ENCODE measurements around the gene UBL4A. TPM values are rescaled to one million over a fixed set of nuclear protein-coding genes. Genes with fewer than 3 reads are reported as not detected.
A peak's percentile ranks its signal among the peaks of the same experiment; 100 is the strongest.

UBL4A gene
- total and polyA plus RNA-seq, 7 experiments from 2014 or later, result 9.2 to 65.7 (median 33.8) TPM

GRCh38 chrX:154446430-154446829 is 40.0 kb downstream of the UBL4A start:
- ATAC-seq, result no peak
- intact Hi-C loops (cut with micrococcal nuclease), result no loop called here
- Mint-ChIP-seq H3K4me3 (no peak overlapping the region), H3K36me3 (peaks cover 0 to 6% (median 0%) of the 10 kb centered on the region in 5 donors), H3K27ac (peak overlapping the region in 1 of 9 donors; percentile 55), H3K27me3 (no peaks in the 10 kb centered on the region), H3K9me3 (peaks cover 0 to 4% (median 0%) of the 10 kb centered on the region in 11 donors), H3K4me1 (peaks cover 0 to 17% (median 10%) of the 10 kb centered on the region in 7 donors)
- no peak overlapping the region for H3K27ac ChIP-seq (ENCODE audit: low read depth, low read length)
- H3K4me1 ChIP-seq (ENCODE audit: control insufficient read depth in 2 of 2, insufficient read depth in 2 of 2, low read length in 2 of 2), result peaks cover 6 to 14% of the 10 kb centered on the region in 2 donors
- POLR2A ChIA-PET, result interaction anchor here (1.7 to 4.1 kb wide), 3 partner anchors 40 to 49 kb away, joined by 7 to 11 read pairs (median 8); partner anchors contain the start of genes RPL10, SLC10A3 and UBL4A
- H3K4me3 ChIP-seq (ENCODE audit: low read length), result no peak overlapping the region
- H3K9me3 ChIP-seq (ENCODE audit: control insufficient read depth in 2 of 3, low read length in 3 of 3), result no peaks in the 10 kb centered on the region
- no peaks in the 10 kb centered on the region for H3K27me3 ChIP-seq (ENCODE audit: control insufficient read depth in 2 of 2, insufficient read depth in 2 of 2, low read length in 2 of 2)
- H3K36me3 ChIP-seq (ENCODE audit: control insufficient read depth in 2 of 3, insufficient read depth in 3 of 3, low read length in 3 of 3), result peaks cover 0 to 48% (median 0%) of the 10 kb centered on the region in 3 experiments
- CTCF ChIA-PET, result no interaction called here
- no peak for DNase-seq

- Histone ChIP-seq H3K27ac (ENCODE audit: low read depth, low read length) (no peak overlapping the region), H3K4me1 (ENCODE audit: control insufficient read depth in 2 of 2, insufficient read depth in 2 of 2, low read length in 2 of 2) (peaks cover 6 to 14% of the 10 kb centered on the region in 2 donors), H3K4me3 (ENCODE audit: low read length) (no peak overlapping the region), H3K9me3 (ENCODE audit: control insufficient read depth in 2 of 3, low read length in 3 of 3) (no peaks in the 10 kb centered on the region), H3K27me3 (ENCODE audit: control insufficient read depth in 2 of 2, insufficient read depth in 2 of 2, low read length in 2 of 2) (no peaks in the 10 kb centered on the region), H3K36me3 (ENCODE audit: control insufficient read depth in 2 of 3, insufficient read depth in 3 of 3, low read length in 3 of 3) (peaks cover 0 to 45% (median 0%) of the 10 kb centered on the region in 3 experiments)
- peak overlapping the region in 3 of 10 donors; percentile 19 to 84 (median 57) for H3K4me3 Mint-ChIP-seq
- H3K4me1 Mint-ChIP-seq, result peaks cover 0 to 22% (median 10%) of the 10 kb centered on the region in 7 donors
- ChIA-PET CTCF (no interaction called here), POLR2A (interaction anchor here (1.2 to 4.1 kb wide), 5 partner anchors 11 to 48 kb away, joined by 3 to 11 read pairs (median 7); partner anchors contain the start of genes RPL10, SLC10A3 and UBL4A)
- peaks cover 0 to 6% (median 0%) of the 10 kb centered on the region in 5 donors for H3K36me3 Mint-ChIP-seq
- peaks cover 0 to 4% (median 0%) of the 10 kb centered on the region in 11 donors for H3K9me3 Mint-ChIP-seq
- no peaks in the 10 kb centered on the region for H3K27me3 Mint-ChIP-seq
- ATAC-seq, result no peak
- DNase-seq, result no peak
- intact Hi-C loops (cut with micrococcal nuclease), result no loop called here
- H3K27ac Mint-ChIP-seq, result peak overlapping the region in 2 of 9 donors; percentile 19 to 55
Measured at GRCh38 chrX:154445776-154446175, 40.6 kb downstream of the UBL4A start.

- peaks cover 6 to 14% of the 10 kb centered on the region in 2 donors for H3K4me1 ChIP-seq (ENCODE audit: control insufficient read depth in 2 of 2, insufficient read depth in 2 of 2, low read length in 2 of 2)
- H3K4me3 ChIP-seq (ENCODE audit: low read length), result peak overlapping the region; percentile 55
- intact Hi-C loops (cut with micrococcal nuclease), result loop anchor here (1.0 to 5.0 kb wide), 2 partner anchors 12 to 32 kb away; partner anchors contain the start of gene LAGE3 (in 1 of the 2)
- no peaks in the 10 kb centered on the region for H3K9me3 ChIP-seq (ENCODE audit: control insufficient read depth in 2 of 3, low read length in 3 of 3)
- ChIA-PET CTCF (no interaction called here), POLR2A (interaction anchor here (0.7 to 4.1 kb wide), 7 partner anchors 10 to 518 kb away, joined by 3 to 11 read pairs (median 3); partner anchors contain the start of genes RPL10, SLC10A3 and UBL4A)
- H3K27ac ChIP-seq (ENCODE audit: low read depth, low read length), result peak overlapping the region; percentile 74
- H3K36me3 Mint-ChIP-seq, result peaks cover 0 to 6% (median 0%) of the 10 kb centered on the region in 5 donors
- peak overlapping the region in 6 of 10 donors; percentile 4 to 84 (median 48) for H3K4me3 Mint-ChIP-seq
- H3K4me1 Mint-ChIP-seq, result peaks cover 0 to 29% (median 10%) of the 10 kb centered on the region in 7 donors
- peak overlapping the region in 3 of 9 donors; percentile 31 to 48 (median 38) for H3K27ac Mint-ChIP-seq
- ATAC-seq, result no peak
- no peaks in the 10 kb centered on the region for H3K27me3 ChIP-seq (ENCODE audit: control insufficient read depth in 2 of 2, insufficient read depth in 2 of 2, low read length in 2 of 2)
- no peak for DNase-seq
- no peaks in the 10 kb centered on the region for H3K27me3 Mint-ChIP-seq
- H3K36me3 ChIP-seq (ENCODE audit: control insufficient read depth in 2 of 3, insufficient read depth in 3 of 3, low read length in 3 of 3), result peaks cover 0 to 40% (median 0%) of the 10 kb centered on the region in 3 experiments
- H3K9me3 Mint-ChIP-seq, result peaks cover 0 to 3% (median 0%) of the 10 kb centered on the region in 11 donors
Measured at GRCh38 chrX:154444755-154445246, 41.6 kb downstream of the UBL4A start.

GRCh38 chrX:154443992-154444754 is 42.2 kb downstream of the UBL4A start, which contains the start of gene FAM50A:
FAM50A (plus strand) TSS chrX:154444141; CDS start chrX:154444236, 95 bp downstream.
- peaks cover 6 to 14% of the 10 kb centered on the region in 2 donors for H3K4me1 ChIP-seq (ENCODE audit: control insufficient read depth in 2 of 2, insufficient read depth in 2 of 2, low read length in 2 of 2)
- H3K4me3 ChIP-seq (ENCODE audit: low read length), result peak within 1 kb of the TSS; percentile 55

GRCh38 chrX:154443479-154443910 is 42.9 kb downstream of the UBL4A start:
- H3K27me3 Mint-ChIP-seq, result no peaks in the 10 kb centered on the region
- peaks cover 0 to 35% (median 14%) of the 10 kb centered on the region in 7 donors for H3K4me1 Mint-ChIP-seq
- peaks cover 0 to 3% (median 0%) of the 10 kb centered on the region in 11 donors for H3K9me3 Mint-ChIP-seq
- Histone ChIP-seq H3K9me3 (ENCODE audit: control insufficient read depth in 2 of 3, low read length in 3 of 3) (no peaks in the 10 kb centered on the region), H3K4me1 (ENCODE audit: control insufficient read depth in 2 of 2, insufficient read depth in 2 of 2, low read length in 2 of 2) (peaks cover 6 to 14% of the 10 kb centered on the region in 2 donors), H3K36me3 (ENCODE audit: control insufficient read depth in 2 of 3, insufficient read depth in 3 of 3, low read length in 3 of 3) (peaks cover 0 to 27% (median 0%) of the 10 kb centered on the region in 3 experiments), H3K27me3 (ENCODE audit: control insufficient read depth in 2 of 2, insufficient read depth in 2 of 2, low read length in 2 of 2) (no peaks in the 10 kb centered on the region), H3K27ac (ENCODE audit: low read depth, low read length) (peak overlapping the region; percentile 74), H3K4me3 (ENCODE audit: low read length) (no peak overlapping the region)
- ATAC-seq (peak; percentile 26), DNase-seq (no peak)
- CTCF ChIA-PET, result no interaction called here
- peaks cover 0 to 7% (median 0%) of the 10 kb centered on the region in 5 donors for H3K36me3 Mint-ChIP-seq
- H3K27ac Mint-ChIP-seq, result peak overlapping the region in 6 of 9 donors; percentile 71 to 88 (median 78)
- intact Hi-C loops (cut with micrococcal nuclease), result loop anchor here in 1 of 2 donors (2.0 to 5.0 kb wide), 2 partner anchors 13 to 34 kb away; partner anchors contain the start of gene LAGE3
- peak overlapping the region; percentile 45 to 84 (median 78) for H3K4me3 Mint-ChIP-seq
- POLR2A ChIA-PET, result interaction anchor here (0.5 to 4.1 kb wide), 4 partner anchors 15 to 46 kb away, joined by 3 to 11 read pairs (median 6); partner anchors contain the start of genes ATP6AP1 and RPL10

More at GRCh38 chrX:154443992-154444754, 42.2 kb downstream of the UBL4A start, which contains the start of gene FAM50A:
- H3K9me3 Mint-ChIP-seq, result peaks cover 0 to 3% (median 0%) of the 10 kb centered on the region in 11 donors
- H3K27ac Mint-ChIP-seq, result peak within 1 kb of the TSS in 6 of 9 donors; percentile 71 to 88 (median 78)
- ChIA-PET CTCF (no interaction called here), POLR2A (interaction anchor here (0.5 to 4.1 kb wide), 8 partner anchors 15 to 47 kb away, joined by 3 to 11 read pairs (median 4); partner anchors contain the start of genes ATP6AP1, RPL10, SLC10A3 and UBL4A)
- peak; percentile 38 to 81 (median 53) for DNase-seq
- peak within 1 kb of the TSS; percentile 74 for H3K27ac ChIP-seq (ENCODE audit: low read depth, low read length)
- H3K36me3 Mint-ChIP-seq, result peaks cover 0 to 6% (median 0%) of the 10 kb centered on the region in 5 donors
- peak; percentile 91 for ATAC-seq
- peaks cover 0 to 34% (median 0%) of the 10 kb centered on the region in 3 experiments for H3K36me3 ChIP-seq (ENCODE audit: control insufficient read depth in 2 of 3, insufficient read depth in 3 of 3, low read length in 3 of 3)
- no peaks in the 10 kb centered on the region for H3K9me3 ChIP-seq (ENCODE audit: control insufficient read depth in 2 of 3, low read length in 3 of 3)
- peak within 1 kb of the TSS; percentile 53 to 84 (median 78) for H3K4me3 Mint-ChIP-seq
- intact Hi-C loops (cut with micrococcal nuclease), result loop anchor here (1.0 to 5.0 kb wide), 3 partner anchors 13 to 33 kb away; partner anchors contain the start of gene LAGE3 (in 1 of the 2)
- H3K4me1 Mint-ChIP-seq, result peaks cover 0 to 29% (median 10%) of the 10 kb centered on the region in 7 donors
- H3K27me3 ChIP-seq (ENCODE audit: control insufficient read depth in 2 of 2, insufficient read depth in 2 of 2, low read length in 2 of 2), result no peaks in the 10 kb centered on the region
- no peaks in the 10 kb centered on the region for H3K27me3 Mint-ChIP-seq
